ENCODE data around the gene SYNE2.

Gene SYNE2

GRCh38 chr14:64220466-64220865, 367.7 kb downstream of the SYNE2 start:
- no peak for DNase-seq (ENCODE audit: low read depth)

- no peak for DNase-seq (ENCODE audit: low read depth)
These were observed 368.7 kb downstream of the SYNE2 start for GRCh38 chr14:64221391-64222003.

DNA sequence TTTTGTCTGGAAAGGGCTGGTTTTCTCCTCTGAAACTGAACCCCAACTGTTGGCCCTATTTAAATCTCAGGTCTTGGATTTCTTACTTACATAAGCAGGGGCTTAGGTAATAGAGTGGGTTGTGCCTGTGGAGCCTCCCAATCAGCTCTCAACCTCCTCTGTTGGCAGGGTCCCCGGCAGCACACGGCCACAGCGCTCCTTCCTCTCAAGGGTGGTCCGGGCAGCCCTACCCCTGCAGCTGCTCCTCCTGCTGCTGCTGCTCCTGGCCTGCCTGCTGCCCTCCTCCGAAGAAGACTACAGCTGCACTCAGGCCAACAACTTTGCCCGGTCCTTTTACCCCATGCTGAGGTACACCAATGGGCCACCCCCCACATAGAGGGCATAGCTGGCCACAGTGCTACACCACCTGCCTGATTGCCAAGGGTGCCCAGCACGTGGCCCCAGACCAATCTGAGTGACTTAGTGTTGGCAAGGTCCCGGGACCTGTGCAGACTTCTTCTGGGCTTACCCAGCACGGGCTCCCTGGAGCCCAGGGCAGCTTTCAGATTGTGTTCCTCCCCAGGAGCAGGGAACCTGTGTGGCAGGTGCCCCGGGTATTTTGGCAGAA, 372.4 kb downstream of the SYNE2 start:
- no peak for DNase-seq (ENCODE audit: low read depth)

DNA sequence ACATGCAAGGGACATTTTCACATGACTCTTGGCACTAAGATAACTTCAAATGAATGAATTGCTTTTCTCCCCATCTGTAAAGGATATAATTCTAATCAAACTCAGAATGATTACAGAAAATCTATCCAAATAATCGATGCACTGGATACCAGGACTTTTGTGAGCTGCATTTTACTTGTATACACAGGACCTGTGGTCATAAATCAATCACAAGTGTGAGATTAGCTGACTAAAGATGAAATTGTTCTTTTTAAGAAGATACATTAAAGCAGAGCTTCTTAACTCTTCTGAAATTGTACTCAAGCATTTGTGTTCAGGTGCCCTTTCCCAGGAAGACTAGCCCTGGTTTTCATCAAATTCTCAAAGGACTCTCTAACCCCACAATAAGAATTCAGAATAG, 375.1 kb downstream of the SYNE2 start:
- no peak for DNase-seq (ENCODE audit: low read depth)

- no peak for DNase-seq (ENCODE audit: low read depth)
These were observed 376.7 kb downstream of the SYNE2 start for GRCh38 chr14:64229489-64229888.

DNA sequence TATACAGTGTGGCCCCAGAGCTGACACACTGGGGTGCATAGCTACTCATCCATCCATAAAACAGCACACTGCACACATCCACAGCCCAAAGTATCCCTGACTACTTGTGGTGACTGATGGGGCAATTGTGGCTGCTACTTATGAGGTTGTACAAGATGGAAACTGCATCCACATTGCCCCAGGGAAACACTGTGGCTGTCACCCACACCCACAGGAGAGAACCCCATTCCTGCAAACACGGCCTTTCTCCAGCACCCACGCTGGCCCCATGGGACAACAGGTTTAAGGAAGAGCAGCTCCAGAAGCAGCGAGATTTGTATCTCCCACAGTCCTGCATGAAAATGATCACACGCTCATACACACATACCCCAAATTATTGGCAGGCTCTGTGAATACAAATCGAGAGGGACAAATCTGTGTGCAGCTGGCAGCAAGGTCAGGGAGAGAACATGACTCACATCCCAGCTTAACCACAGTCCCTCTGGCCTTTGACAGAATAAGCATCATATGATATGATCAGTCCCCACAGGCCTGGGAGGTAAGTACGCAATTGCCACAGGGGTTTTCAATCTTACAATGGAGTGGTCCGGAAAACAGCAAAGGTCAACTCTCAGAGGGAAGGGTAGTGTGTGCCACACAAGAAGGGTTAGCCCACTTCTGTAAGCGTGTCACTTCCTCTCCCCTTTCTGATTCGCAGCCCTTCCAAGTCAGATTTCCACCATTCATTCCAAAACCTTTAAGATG, 379.5 kb downstream of the SYNE2 start:
- DNase-seq (ENCODE audit: low read depth): no peak

DNA sequence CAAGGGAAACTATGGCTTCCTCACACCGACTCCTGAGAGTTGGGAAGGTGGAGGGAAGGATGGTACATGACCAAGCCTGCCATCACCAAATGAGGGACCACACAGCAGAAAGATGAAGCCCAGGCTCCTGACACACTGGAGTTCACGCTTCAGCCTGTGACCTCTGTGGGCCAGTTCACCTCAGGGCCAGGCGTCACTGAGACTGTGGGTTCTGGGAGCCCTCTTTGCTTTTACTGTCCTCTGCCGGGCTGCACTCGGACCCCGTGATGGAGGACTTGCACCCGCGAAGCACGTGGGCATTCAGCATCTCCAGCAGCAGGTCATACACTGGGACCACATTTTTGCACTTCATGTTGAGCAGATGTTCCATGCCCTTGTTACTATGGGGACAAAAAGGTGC, 380.1 kb downstream of the SYNE2 start:
- DNase-seq (ENCODE audit: low read depth): no peak

DNA sequence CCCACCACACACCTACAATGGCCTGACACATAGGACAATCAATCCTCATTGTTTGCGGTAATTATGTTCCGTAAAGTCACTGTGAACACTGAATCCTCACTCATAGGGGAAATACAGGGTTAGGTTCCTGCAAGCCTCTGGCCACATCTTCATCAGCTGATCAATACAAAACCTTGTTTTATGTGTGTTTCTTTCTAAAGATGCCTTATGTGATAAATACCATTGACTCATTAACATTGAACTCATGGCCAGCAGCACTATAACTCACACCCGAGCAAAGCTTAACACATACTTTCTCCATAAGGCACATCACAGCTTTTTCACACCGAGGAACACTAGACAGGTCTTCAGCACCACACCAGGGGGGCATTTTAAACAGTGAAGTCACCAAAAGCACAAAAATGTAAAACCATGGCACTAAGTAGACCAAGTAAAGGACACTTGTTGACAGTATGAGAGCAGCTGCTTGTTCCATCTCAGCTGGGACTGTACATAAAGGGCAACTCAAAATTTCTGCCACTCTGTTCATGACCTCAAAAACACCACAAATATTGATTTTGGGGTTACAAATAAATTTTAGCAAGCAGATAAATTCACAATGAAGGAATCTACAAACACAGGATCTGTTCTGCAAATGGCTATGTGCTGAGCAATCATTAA, 380.9 kb downstream of the SYNE2 start:
- DNase-seq (ENCODE audit: low read depth): no peak

DNA sequence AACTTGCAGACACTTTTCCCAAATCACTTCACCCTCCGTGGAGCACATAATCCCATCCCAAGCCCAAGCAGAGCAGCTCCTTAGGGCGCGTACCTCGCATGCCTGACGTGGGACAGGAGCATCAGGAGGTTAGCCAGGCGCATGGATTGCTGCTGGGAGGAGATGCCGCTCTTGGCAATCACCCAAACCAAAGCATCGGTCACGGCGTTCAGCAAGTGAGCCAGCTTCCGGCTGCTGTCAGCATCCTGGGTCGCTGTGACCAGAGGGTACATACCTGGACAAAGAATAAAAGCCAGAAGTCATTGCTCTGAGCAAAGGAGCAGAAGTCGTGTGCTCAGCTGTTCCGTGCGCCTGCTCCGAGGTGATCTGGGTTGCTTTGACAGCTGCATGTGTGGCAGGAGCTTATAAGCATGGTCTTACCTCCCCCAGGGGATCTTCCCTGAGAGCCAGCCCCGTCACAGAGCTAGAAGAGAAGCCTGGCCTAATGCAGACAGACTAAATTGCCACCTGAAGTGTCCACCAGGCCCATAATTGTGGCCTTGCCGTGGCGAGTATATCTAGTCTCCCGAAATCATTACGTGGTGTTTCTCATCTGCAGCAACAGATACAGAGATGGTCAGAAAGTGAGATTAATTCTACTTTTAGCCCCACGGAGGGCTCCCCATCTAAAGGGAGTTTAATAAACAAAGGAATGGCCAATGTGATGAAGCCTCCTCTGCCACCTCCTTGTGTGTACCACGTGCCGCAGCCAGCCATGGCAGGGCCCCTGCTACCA, 382.3 kb downstream of the SYNE2 start:
- no peak for DNase-seq (ENCODE audit: low read depth)

DNA sequence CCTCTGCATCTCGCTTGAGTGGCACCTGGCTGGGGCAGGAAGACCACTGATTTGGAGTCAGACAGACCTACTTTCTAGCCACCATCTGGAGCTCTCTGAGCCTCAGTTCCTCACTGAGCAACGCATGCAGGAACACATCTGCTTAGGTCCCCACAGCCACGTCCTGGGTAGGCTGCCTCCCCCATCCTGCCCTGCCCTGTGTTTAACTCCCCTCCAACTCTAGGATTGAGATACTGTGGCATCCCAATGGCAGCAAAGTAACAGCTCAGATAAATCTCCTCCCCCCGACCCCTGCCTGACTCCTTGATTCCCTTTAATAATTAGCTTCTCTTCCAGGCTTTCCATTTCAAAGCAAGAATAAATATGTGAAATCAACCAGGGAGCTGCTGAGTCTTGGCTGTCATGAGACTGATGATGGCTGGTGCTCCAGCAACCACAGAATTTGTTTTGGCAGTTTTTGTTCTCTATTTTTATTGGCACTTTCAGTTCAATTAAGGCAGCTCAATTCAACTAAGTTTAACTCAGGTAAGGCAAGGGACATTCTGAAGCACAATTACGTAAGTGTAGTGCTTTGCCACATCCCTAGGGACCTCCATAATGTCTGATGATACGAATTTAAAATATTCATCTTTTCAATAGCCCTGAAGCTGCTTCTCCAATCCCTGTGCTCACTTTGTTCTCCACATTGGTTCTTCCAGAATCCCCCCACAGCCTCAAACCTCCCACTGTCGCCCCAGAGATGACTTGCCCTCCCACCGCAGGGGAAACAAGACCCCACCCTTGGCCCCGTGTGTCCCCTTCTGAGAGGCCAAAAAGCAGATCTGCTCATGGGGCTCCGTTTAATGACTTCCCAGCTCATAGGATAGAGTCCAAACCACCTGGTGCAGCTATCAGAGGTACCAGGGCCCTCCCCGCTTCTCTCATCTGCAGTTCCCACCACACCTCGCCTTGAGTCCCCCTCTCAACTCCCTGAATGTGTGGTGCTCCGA, 383.1 kb downstream of the SYNE2 start:
- no peak for DNase-seq (ENCODE audit: low read depth)

DNA sequence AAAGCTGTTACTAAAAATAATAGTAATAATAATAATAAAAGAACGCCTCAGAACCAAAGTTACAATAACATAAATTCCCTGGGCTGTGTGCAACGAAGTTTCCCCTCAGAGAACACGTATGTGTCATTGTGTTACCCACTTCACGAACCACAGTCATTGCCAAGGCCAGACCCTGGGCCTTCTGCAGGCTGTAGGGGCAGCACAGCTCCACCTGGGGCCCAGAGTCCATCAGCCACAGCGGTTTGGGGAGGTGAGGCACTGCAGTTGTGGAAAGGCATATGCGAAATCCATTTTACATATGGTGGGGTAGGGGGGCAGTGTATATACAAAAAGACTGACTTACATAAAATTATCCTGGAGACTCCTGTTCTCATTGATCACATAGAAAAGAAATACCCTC, 385.2 kb downstream of the SYNE2 start:
- DNase-seq (ENCODE audit: low read depth): no peak

- DNase-seq (ENCODE audit: low read depth): no peak
These were observed 385.8 kb downstream of the SYNE2 start for GRCh38 chr14:64238631-64239030.

DNA sequence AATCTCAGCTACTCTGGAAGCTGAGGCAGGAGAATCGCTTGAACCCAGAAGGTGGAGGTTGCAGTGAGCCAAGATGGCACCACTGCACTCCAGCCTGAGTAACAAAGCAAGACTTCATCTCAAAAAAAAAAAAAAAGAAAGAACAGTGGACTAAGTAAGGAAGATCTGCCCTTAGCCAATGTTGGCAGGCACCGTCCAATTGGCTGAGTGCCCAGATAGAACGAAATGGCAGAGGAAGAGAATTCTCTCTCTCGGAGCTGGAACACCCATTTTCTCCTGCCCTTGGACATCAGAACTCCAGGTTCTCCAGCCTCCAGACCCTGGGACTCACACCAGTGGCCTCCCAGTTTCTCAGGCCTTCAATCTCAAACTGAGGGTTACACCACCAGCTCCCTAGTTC, 391.5 kb downstream of the SYNE2 start:
- DNase-seq (ENCODE audit: low read depth): no peak

- DNase-seq (ENCODE audit: low read depth): no peak
These were observed 392.7 kb downstream of the SYNE2 start for GRCh38 chr14:64245491-64245890.

DNA sequence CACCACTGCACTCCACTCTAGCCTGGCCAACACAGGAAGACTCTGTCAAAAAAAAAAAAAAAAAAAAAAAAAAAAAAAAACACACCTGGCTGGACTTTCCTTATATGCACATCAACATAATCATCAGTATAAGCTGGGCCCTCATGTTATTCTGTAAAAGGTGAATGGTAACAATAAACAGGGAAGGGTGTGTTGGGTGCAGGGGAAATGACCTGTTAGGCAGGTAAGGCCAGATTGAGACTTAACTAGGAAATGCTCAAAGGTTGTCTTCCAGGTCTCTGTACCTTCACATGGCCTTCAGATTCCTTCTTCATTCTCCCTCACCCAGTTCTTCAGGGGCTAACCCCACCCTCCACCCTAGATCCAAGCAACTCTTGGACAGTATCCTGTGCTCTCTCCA, 393.9 kb downstream of the SYNE2 start:
- DNase-seq (ENCODE audit: low read depth): no peak

GRCh38 chr14:64247195-64247594, 394.4 kb downstream of the SYNE2 start:
- no peak for DNase-seq (ENCODE audit: low read depth)

GRCh38 chr14:64248689-64249088, 395.9 kb downstream of the SYNE2 start:
- no peak for DNase-seq (ENCODE audit: low read depth)

- no peak for DNase-seq (ENCODE audit: low read depth)
These were observed 396.6 kb downstream of the SYNE2 start for GRCh38 chr14:64249363-64249762.

GRCh38 chr14:64253672-64254071, 400.9 kb downstream of the SYNE2 start:
- DNase-seq (ENCODE audit: low read depth): no peak

DNA sequence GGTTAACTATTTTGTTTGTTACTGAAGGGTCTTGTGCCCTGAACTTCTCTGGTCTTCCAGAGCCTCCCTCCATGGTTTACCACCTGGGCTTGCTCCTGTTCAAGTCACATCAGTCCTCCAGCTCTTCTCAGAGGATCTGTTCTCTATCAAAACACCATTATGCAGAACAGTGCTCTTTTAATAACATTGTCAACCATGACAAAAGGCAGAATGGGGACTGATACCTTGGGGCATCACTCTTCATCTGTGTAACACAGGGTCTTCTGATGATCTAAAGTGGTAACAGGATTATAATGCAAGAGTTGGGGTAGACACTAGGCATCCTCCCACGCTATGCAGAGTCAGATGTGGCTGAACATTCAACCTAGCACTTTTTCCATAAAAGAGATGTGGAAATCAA, 403.0 kb downstream of the SYNE2 start:
- DNase-seq (ENCODE audit: low read depth): no peak

DNA sequence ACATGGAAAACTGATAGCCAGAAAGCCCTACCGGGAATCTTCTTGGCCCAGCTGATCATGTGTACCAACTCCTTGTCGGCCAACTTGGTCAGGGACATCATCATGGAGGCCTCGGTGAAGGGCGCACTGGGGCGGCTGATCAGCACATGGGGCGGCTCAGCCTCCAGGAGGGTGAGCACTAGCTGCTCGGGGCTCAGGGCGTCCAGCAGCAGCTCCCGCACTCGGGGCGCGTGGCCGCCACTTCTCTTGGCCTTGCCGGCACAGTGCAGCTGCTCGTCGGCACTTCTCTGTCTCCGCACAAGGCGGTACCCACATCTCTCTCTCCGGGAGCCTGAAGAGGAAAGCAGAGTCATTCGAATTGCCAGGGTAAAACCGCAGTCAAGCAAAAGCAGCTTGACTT, 407.6 kb downstream of the SYNE2 start:
- no peak for DNase-seq (ENCODE audit: low read depth)
